SK-N-MC (cell line): Measurements from ENCODE around the gene SLC12A1.

Experiments
- DNase-seq: peaks from one replicate; pipeline ENCODE4 v3.0.0-alpha.2; 2011; ENCODE audit warnings: low read depth, low spot score
- H3K27ac ChIP-seq: fragments of 200-600 bp; sonication (generic); 2 replicates; pipeline ENCODE4 v1.5.1; 2016; ENCODE audit warnings: mixed run types
- H3K36me3 ChIP-seq: fragments of 200-600 bp; sonication (generic); 2 replicates; pipeline ENCODE4 v1.6.1; 2017; ENCODE audit warnings: antibody characterized with exemption, low read length, mixed read lengths; ENCODE audit not compliant: insufficient read depth
- H3K4me3 ChIP-seq: fragments of 200-600 bp; sonication (generic); 2 replicates; pipeline ENCODE4 v1.5.1; 2016
- H3K9ac ChIP-seq: fragments of 200-600 bp; sonication (generic); 2 replicates; pipeline ENCODE4 v1.8.0; 2017; ENCODE audit warnings: mixed run types, mixed read lengths; ENCODE audit not compliant: insufficient read length
- H3K9me3 ChIP-seq: fragments of 200-600 bp; sonication (generic); 2 replicates; pipeline ENCODE4 v1.6.1; 2017; ENCODE audit warnings: low read depth, mild to moderate bottlenecking, antibody characterized with exemption, low read length, moderate library complexity, mixed read lengths
- EZH2 ChIP-seq: fragments of 200-600 bp; sonication (generic); IDR thresholded peaks from one replicate; pipeline ENCODE4 v1.6.1; 2017; ENCODE audit warnings: antibody characterized with exemption
- FOXP2 ChIP-seq: optimal IDR thresholded peaks from 2 replicates; pipeline ENCODE3; 2011; ENCODE audit warnings: mild to moderate bottlenecking, moderate library complexity; ENCODE audit not compliant: insufficient read depth; ENCODE audit errors: extremely low read length, control extremely low read depth
- POLR2AphosphoS5 ChIP-seq: IDR thresholded peaks from 2 replicates; pipeline ENCODE4 v1.6.1; 2012; ENCODE audit warnings: mild to moderate bottlenecking, low read depth, low read length, borderline replicate concordance

SLC12A1 gene

DNA sequence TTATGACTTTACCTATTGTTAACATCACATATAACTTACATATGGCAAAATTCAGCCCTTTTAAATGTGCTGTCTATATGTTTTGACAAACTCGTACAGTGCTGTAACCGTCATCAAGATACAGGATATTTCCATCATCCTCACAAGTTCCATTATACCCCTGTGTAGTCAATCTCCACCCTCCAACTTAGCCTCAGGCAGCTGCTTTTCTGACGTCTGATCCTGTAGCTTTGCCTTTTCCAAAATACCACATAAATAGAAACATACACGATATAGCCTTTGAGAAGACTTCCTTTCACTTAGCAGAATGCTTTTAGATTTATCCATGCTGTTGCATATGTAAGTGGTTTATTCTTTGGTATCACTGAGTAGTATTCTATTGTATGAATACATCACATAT is 47.1 kb downstream of the SLC12A1 start:
- Histone ChIP-seq H3K9me3 (no peaks in the 10 kb centered on the region), H3K4me3 (peak overlapping the region; percentile 2; the same call in 1 of the 2 replicates), H3K36me3 (no peaks in the 10 kb centered on the region), H3K9ac (no peak overlapping the region), H3K27ac (no peak overlapping the region)
- no peak for TF ChIP-seq POLR2AphosphoS5
- no peak for TF ChIP-seq EZH2
- no peak for TF ChIP-seq FOXP2
- DNase-seq, result no peak

DNA sequence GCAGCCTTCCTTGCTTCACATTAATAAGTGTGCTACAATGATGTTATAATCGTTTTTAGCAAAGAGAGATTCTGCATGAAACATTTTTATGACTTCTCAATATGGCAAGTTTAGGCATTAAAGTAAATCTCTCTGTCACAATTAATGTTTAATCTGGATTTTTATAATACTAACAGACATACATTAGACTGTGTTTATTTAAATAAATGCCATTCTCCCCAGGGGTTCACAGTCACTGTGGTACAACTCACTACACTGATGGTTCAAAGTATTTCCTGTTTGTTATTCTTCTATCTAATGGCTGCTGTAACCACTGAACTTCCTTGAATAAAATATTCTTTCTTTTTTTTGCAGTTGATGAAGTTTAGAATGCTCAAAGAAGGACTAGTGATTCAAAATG is 59.0 kb downstream of the SLC12A1 start:
- peak; percentile 86 for TF ChIP-seq FOXP2
- TF ChIP-seq EZH2, result no peak
- peak; percentile 57; the same call in 1 of the 2 replicates for TF ChIP-seq POLR2AphosphoS5
- Histone ChIP-seq H3K9me3 (no peaks in the 10 kb centered on the region), H3K4me3 (peak overlapping the region; percentile 37; the same call in 1 of the 2 replicates), H3K9ac (no peak overlapping the region), H3K27ac (peak overlapping the region; percentile 63; the same call in 1 of the 2 replicates), H3K36me3 (no peaks in the 10 kb centered on the region)
- DNase-seq, result peak; percentile 98

GRCh38 chr15:48266024-48266689 is 60.1 kb downstream of the SLC12A1 start:
- no peak overlapping the region for H3K27ac ChIP-seq
- 0 out of 2 replicates have a peak overlapping the region, but pooled peaks have one; percentile 18 for H3K4me3 ChIP-seq
- H3K36me3 ChIP-seq, result no peaks in the 10 kb centered on the region
- H3K9ac ChIP-seq, result no peak overlapping the region
- no peak for DNase-seq
- TF ChIP-seq EZH2, result no peak
- TF ChIP-seq FOXP2, result no peak
- TF ChIP-seq POLR2AphosphoS5, result no peak
- H3K9me3 ChIP-seq, result no peaks in the 10 kb centered on the region

GRCh38 chr15:48267766-48268165 is 61.7 kb downstream of the SLC12A1 start:
- H3K36me3 ChIP-seq, result no peaks in the 10 kb centered on the region
- H3K27ac ChIP-seq, result no peak overlapping the region
- DNase-seq, result no peak
- H3K9ac ChIP-seq, result no peak overlapping the region
- no peak overlapping the region for H3K4me3 ChIP-seq
- no peaks in the 10 kb centered on the region for H3K9me3 ChIP-seq
- TF ChIP-seq POLR2AphosphoS5 (no peak), EZH2 (no peak), FOXP2 (no peak)

GRCh38 chr15:48273049-48273448 is 66.9 kb downstream of the SLC12A1 start:
- no peak overlapping the region for H3K4me3 ChIP-seq
- TF ChIP-seq FOXP2 (no peak), EZH2 (no peak), POLR2AphosphoS5 (no peak)
- no peaks in the 10 kb centered on the region for H3K36me3 ChIP-seq
- H3K9me3 ChIP-seq, result no peaks in the 10 kb centered on the region
- no peak for DNase-seq
- H3K9ac ChIP-seq, result no peak overlapping the region
- no peak overlapping the region for H3K27ac ChIP-seq

GRCh38 chr15:48278666-48279065 is 72.6 kb downstream of the SLC12A1 start:
- Histone ChIP-seq H3K9me3 (no peaks in the 10 kb centered on the region), H3K27ac (no peak overlapping the region), H3K9ac (no peak overlapping the region), H3K4me3 (no peak overlapping the region), H3K36me3 (no peaks in the 10 kb centered on the region)
- no peak for DNase-seq
- no peak for TF ChIP-seq FOXP2
- no peak for TF ChIP-seq EZH2
- TF ChIP-seq POLR2AphosphoS5, result no peak

DNA sequence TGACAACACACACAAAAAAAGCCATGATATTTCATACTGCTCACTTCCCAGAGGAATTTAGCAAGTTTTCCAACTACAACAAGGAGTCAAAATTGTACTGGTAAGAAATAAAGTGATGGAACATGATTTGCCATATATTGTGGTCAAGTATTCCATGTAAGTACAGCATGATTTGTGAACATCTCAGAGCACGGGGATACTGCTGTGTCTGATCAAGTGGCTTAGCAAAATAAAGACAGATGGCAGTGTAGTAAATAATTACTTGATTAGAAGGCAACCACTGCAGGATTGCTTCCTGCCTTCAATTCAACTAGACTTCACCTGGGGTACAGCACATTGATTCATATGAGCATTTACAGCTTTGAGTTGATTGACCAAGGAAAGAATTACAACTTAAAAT is 73.5 kb downstream of the SLC12A1 start:
- DNase-seq, result no peak
- H3K9me3 ChIP-seq, result no peaks in the 10 kb centered on the region
- no peaks in the 10 kb centered on the region for H3K36me3 ChIP-seq

GRCh38 chr15:48281674-48282073 is 75.6 kb downstream of the SLC12A1 start:
- Histone ChIP-seq H3K9ac (no peak overlapping the region), H3K36me3 (no peaks in the 10 kb centered on the region), H3K9me3 (no peaks in the 10 kb centered on the region), H3K27ac (no peak overlapping the region), H3K4me3 (no peak overlapping the region)
- TF ChIP-seq POLR2AphosphoS5 (no peak), EZH2 (no peak), FOXP2 (no peak)
- DNase-seq, result no peak

More for the DNA sequence above, 73.5 kb downstream of the SLC12A1 start:
- Histone ChIP-seq H3K9ac (no peak overlapping the region), H3K4me3 (no peak overlapping the region), H3K27ac (no peak overlapping the region)
- no peak for TF ChIP-seq POLR2AphosphoS5
- no peak for TF ChIP-seq FOXP2
